ENCODE results near the gene IPCEF1. TPM values are rescaled to one million over a fixed set of nuclear protein-coding genes. Genes with fewer than 3 reads are reported as not detected.
"Not testable (repeated sequence)": the region's sequence is repeated elsewhere in the genome, so short reads cannot be mapped to it uniquely, and the experiment has no call there.

The IPCEF1 gene
- total and polyA plus RNA-seq, 5 donors: 0.07 to 1.8 (median 1.1) TPM

DNA sequence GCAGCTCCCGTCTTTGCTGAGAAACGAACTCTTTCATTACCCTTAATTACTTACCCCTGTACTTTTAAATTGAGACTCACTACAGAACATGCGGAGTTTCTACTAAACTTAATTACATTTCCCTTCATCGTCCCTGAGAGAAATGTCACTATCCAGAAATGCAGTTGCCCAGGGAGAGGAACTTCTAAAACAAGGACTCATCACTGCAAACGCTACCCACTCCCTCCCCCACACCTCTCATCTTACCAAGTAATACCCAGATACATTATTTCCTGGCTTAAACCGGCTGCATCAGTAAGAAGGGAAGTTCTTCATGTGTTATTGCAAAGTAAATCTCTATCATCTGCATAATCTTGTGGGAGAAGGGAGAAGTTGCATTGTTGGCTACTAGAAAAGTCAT, 138.3 kb downstream of the IPCEF1 start:
- Histone ChIP-seq H3K27ac (ENCODE audit: low read length) (no peak overlapping the region), H3K27me3 (ENCODE audit: control insufficient read depth, insufficient read depth) (no peaks in the 10 kb centered on the region), H3K4me3 (ENCODE audit: low read length) (no peak overlapping the region), H3K4me1 (ENCODE audit: control insufficient read depth, insufficient read depth, low read length) (no peaks in the 10 kb centered on the region), H3K9me3 (ENCODE audit: control insufficient read depth, low read length) (no peaks in the 10 kb centered on the region)
- DNase-seq (no peak), ATAC-seq (peak in 1 of 2 donors; percentile 43)
- intact Hi-C loops (cut with DNase I): no loop called here
- 60% methylated on average over 6 of the region's 6 CpGs for WGBS

DNA sequence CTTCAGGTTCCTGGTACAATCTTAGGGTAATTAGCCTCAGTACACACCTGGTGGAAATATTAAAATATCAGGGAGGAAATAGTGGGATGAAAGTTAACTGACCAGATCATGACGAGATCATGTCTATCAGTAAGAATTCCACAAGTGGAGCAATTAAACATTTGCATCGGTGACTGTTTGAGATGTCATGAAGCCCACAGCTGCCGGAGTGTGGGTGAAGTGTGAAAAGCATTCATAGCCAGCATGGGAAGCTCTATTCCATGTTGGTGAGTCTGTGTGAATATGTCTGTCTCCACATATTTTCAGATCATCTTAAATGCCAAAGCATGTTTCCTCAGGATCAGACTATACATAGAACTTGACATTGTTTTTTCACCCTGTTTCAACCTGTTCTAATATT, 142.8 kb downstream of the IPCEF1 start:
- DNase-seq: no peak
- ATAC-seq: no peak
- H3K4me1 ChIP-seq (ENCODE audit: control insufficient read depth, insufficient read depth, low read length): no peaks in the 10 kb centered on the region
- no peak overlapping the region for H3K4me3 ChIP-seq (ENCODE audit: low read length)
- H3K27ac ChIP-seq (ENCODE audit: low read length): no peak overlapping the region
- H3K9me3 ChIP-seq (ENCODE audit: control insufficient read depth, low read length): no peaks in the 10 kb centered on the region
- no peaks in the 10 kb centered on the region for H3K27me3 ChIP-seq (ENCODE audit: control insufficient read depth, insufficient read depth)
- intact Hi-C loops (cut with DNase I): no loop called here
- 47% methylated on average over 3 of the region's 3 CpGs for WGBS

DNA sequence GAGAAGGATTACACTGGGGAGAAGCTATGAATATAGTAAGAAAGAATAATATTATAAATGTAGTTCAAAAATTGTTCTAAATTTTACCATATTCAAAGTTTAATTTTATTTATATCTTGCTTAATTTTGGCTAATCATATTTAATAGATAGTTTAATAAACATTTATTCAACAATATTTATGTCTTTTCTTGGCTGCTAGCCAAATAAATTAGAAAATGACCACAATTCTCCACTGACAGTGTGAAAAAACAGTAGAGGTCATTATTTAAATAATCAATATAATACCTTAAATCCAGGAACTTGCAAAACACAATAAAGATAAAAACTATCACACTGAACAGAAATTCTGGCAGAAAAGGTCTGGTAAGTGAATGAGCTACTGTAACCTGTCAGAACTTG, 145.9 kb downstream of the IPCEF1 start:
- no peaks in the 10 kb centered on the region for H3K27me3 ChIP-seq (ENCODE audit: control insufficient read depth, insufficient read depth)
- no peak overlapping the region for H3K27ac ChIP-seq (ENCODE audit: low read length)
- no peak for ATAC-seq
- no peaks in the 10 kb centered on the region for H3K4me1 ChIP-seq (ENCODE audit: control insufficient read depth, insufficient read depth, low read length)
- DNase-seq: no peak
- H3K9me3 ChIP-seq (ENCODE audit: control insufficient read depth, low read length): no peaks in the 10 kb centered on the region
- intact Hi-C loops (cut with DNase I): no loop called here
- H3K4me3 ChIP-seq (ENCODE audit: low read length): no peak overlapping the region

DNA sequence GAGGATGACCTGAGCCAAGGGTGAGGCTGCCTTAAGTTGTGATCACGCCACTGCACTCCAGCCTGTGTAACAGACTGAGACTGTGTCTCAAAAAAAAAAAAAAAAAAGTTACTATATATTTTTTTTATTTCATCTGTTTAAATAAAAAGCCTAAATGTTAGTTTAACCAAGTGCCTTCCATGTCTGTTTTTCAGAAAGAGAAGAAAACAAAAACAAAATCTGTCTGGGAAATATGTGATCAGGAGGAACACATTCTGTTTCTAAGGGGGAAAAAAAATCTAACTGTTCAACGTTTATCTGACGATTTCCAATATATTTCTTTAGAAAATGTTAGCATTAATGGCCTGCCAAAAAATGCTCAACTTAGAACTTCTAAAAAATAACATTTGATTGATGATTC, 147.0 kb downstream of the IPCEF1 start:
- H3K27me3 ChIP-seq (ENCODE audit: control insufficient read depth, insufficient read depth): no peaks in the 10 kb centered on the region
- WGBS: 78% methylated on average over 3 of the region's 3 CpGs
- intact Hi-C loops (cut with DNase I): no loop called here
- H3K27ac ChIP-seq (ENCODE audit: low read length): no peak overlapping the region
- ATAC-seq (no peak), DNase-seq (no peak)
- H3K4me1 ChIP-seq (ENCODE audit: control insufficient read depth, insufficient read depth, low read length): no peaks in the 10 kb centered on the region
- no peaks in the 10 kb centered on the region for H3K9me3 ChIP-seq (ENCODE audit: control insufficient read depth, low read length)
- no peak overlapping the region for H3K4me3 ChIP-seq (ENCODE audit: low read length)

DNA sequence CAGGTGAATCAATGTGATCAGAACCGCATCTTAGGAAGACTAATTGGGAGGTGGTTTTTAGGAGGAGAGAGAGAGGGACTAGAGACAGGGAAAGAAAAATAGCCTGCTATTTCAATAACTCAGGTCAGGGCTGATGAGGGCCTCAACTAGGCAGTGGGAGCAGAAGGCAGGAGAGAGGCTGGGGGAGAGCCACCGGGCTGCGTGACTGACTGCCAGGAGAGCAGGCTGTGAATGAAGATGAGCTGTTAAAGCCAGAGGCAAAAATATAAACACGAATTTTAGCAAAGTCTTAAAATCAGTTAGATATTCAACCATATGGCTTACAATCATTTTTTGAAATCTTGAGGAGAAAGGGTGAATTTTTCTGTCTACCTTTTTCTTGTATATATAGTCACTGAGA, 149.6 kb downstream of the IPCEF1 start:
- Histone ChIP-seq H3K9me3 (ENCODE audit: control insufficient read depth, low read length) (no peaks in the 10 kb centered on the region), H3K4me1 (ENCODE audit: control insufficient read depth, insufficient read depth, low read length) (no peaks in the 10 kb centered on the region), H3K4me3 (ENCODE audit: low read length) (no peak overlapping the region), H3K27ac (ENCODE audit: low read length) (no peak overlapping the region), H3K27me3 (ENCODE audit: control insufficient read depth, insufficient read depth) (no peaks in the 10 kb centered on the region)
- intact Hi-C loops (cut with DNase I): no loop called here
- DNase-seq (no peak), ATAC-seq (no peak)
- 85% methylated on average over 4 of the region's 4 CpGs for WGBS

DNA sequence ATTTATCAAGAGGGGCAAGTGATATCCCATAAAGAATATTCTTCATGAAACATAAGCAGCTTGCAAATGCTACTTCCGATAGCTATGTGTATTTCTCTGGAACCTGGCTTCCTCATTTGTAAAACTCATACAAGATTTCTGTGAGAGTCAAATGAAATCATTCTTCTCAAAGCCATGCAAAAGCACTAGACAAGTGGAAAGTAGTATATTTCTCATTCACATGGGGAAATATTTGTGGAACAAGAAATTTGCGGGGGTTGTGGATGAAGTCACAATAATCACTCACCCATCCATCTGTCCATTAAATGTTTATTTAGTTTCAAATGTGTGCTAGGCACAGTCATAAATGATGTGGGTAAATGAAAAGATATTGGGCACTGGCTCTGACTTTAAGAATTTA, 150.5 kb downstream of the IPCEF1 start:
- no peaks in the 10 kb centered on the region for H3K4me1 ChIP-seq (ENCODE audit: control insufficient read depth, insufficient read depth, low read length)
- 92% methylated on average over 2 of the region's 2 CpGs for WGBS
- ATAC-seq (no peak), DNase-seq (no peak)
- no peaks in the 10 kb centered on the region for H3K27me3 ChIP-seq (ENCODE audit: control insufficient read depth, insufficient read depth)
- H3K9me3 ChIP-seq (ENCODE audit: control insufficient read depth, low read length): no peaks in the 10 kb centered on the region
- no peak overlapping the region for H3K4me3 ChIP-seq (ENCODE audit: low read length)
- no peak overlapping the region for H3K27ac ChIP-seq (ENCODE audit: low read length)
- intact Hi-C loops (cut with DNase I): no loop called here

DNA sequence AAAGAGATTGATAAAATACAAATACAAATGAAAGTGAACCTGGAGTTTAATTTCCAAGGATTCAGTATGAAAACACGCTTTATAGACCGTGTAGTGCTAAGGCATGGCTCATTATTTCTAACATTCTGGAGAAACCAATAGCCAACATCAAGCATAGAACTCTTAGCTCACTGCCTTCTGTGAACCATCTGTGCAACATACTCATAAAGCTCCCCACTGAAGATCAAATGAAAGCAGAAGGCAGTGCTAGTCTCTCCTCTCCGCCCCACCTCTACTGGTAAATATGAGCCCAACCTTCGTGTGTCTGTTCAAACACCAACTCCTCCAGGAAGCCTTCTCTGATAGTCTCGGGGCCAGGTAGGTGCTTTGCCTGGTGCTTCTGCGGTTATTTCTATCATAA, 153.6 kb downstream of the IPCEF1 start:
- intact Hi-C loops (cut with DNase I): no loop called here
- ATAC-seq: no peak
- H3K27ac ChIP-seq (ENCODE audit: low read length): no peak overlapping the region

DNA sequence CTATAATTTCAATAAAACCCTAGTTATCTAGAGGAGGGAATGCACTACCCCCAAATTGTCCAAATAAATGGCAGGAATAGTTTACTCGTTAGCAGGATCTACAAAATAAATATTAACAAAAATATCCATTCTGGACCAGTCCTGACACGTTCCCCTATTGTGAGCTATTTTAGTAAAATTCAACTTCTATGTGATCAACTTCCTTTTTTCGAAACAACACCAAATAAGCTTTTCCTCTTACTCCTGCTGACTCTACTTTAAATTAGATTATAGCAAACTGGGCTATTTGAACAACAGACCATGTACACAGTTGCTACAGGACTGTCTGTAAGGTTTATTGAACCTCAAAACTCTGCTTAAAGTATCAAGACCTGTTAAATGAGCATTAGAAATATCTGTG, 154.3 kb downstream of the IPCEF1 start:
- 67% methylated on average over 3 of the region's 3 CpGs for WGBS
- intact Hi-C loops (cut with DNase I): no loop called here
- DNase-seq: no peak
- H3K4me3 ChIP-seq (ENCODE audit: low read length): no peak overlapping the region
- H3K27ac ChIP-seq (ENCODE audit: low read length): no peak overlapping the region
- ATAC-seq: no peak
- no peaks in the 10 kb centered on the region for H3K4me1 ChIP-seq (ENCODE audit: control insufficient read depth, insufficient read depth, low read length)
- H3K27me3 ChIP-seq (ENCODE audit: control insufficient read depth, insufficient read depth): no peaks in the 10 kb centered on the region
- no peaks in the 10 kb centered on the region for H3K9me3 ChIP-seq (ENCODE audit: control insufficient read depth, low read length)

More for the DNA sequence above, 153.6 kb downstream of the IPCEF1 start:
- Histone ChIP-seq H3K27me3 (ENCODE audit: control insufficient read depth, insufficient read depth) (no peaks in the 10 kb centered on the region), H3K9me3 (ENCODE audit: control insufficient read depth, low read length) (no peaks in the 10 kb centered on the region), H3K4me3 (ENCODE audit: low read length) (no peak overlapping the region), H3K4me1 (ENCODE audit: control insufficient read depth, insufficient read depth, low read length) (no peaks in the 10 kb centered on the region)
- no peak for DNase-seq
- 96% methylated on average over 6 of the region's 6 CpGs for WGBS

DNA sequence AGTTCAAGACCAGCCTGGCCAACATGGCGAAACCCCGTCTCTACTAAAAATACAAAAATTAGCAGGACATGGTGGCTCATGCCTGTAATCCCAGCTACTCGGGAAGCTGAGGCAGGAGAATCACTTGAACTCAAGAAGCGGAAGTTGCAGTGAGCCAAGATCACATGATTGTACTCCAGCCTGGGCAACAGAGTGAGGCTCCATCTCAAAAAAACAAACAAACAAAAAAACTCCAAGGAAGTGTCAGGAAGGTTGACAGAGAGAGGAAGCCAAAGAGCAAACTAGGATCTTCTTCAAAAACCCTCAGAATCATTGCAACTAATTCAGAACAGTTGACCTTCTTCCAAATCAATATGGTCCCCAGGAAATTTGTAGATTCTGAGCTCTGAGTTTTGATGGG, 154.9 kb downstream of the IPCEF1 start:
- intact Hi-C loops (cut with DNase I); DNase-seq; H3K4me1 ChIP-seq (ENCODE audit: control insufficient read depth, insufficient read depth, low read length); H3K27me3 ChIP-seq (ENCODE audit: control insufficient read depth, insufficient read depth); H3K4me3 ChIP-seq (ENCODE audit: low read length); H3K27ac ChIP-seq (ENCODE audit: low read length); H3K9me3 ChIP-seq (ENCODE audit: control insufficient read depth, low read length): not testable (repeated sequence)
- peak in 1 of 2 donors; percentile 23 for ATAC-seq
- WGBS: 97% methylated on average over 4 of the region's 4 CpGs

DNA sequence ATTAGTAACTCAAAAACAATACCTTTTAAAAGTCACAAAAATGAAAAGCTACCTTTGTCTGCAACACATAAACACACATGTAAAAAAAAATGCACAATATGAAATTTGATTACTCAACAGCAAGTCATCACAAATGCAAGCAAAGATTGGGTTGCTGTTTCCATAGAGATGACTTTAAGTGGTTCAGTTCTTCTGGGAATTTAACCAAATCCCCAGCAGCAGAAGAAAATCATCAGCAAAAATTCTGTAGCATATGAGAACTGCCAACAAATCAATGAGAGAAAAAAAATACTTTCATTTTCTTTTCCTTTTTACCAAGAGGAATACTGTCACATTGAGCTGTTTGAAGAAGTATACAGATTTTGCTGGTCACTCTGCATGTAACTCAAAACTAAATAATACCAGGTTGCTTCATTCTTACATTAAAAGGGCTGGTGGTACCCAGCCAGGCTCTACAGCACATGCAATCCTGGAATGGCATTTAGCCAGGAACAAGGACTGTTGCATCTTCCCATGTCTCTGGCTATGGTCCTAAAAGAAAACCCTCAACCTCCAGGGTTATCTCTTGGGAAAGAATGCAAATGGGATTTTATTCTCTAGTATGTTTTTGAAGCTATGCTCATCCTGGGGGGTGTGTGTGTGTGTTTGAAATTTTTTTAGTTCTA, 159.3 kb downstream of the IPCEF1 start:
- Histone ChIP-seq H3K4me1 (ENCODE audit: control insufficient read depth, insufficient read depth, low read length) (no peaks in the 10 kb centered on the region), H3K27ac (ENCODE audit: low read length) (no peak overlapping the region), H3K4me3 (ENCODE audit: low read length) (no peak overlapping the region), H3K27me3 (ENCODE audit: control insufficient read depth, insufficient read depth) (no peaks in the 10 kb centered on the region), H3K9me3 (ENCODE audit: control insufficient read depth, low read length) (no peaks in the 10 kb centered on the region)
- intact Hi-C loops (cut with DNase I): no loop called here
- ATAC-seq (no peak), DNase-seq (no peak)

DNA sequence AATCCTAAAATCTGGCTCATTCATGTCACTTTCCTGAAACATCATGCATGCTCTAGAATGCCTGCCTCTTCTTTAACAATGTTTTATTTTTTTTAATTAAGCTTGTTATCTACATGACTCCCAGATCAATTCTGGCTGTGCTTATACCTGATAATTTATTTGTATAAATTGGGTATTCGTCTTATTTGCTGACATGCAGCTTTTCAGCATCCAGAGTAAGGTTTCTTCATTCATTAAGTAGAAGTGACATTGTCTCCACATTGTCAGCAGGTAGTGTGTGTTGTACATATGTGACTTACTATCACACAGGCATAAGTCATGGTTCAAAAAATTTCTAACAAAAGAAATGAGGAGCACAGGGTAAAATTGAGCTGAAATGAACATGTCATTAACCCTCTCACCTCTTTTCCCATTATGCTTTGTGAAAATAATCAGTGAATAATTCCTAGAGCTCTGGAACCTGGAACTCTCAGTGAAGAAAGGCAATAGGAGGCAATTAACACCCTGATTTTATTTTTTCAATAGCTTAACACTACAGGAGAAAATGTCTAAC, 160.2 kb downstream of the IPCEF1 start:
- no peak overlapping the region for H3K4me3 ChIP-seq (ENCODE audit: low read length)
- intact Hi-C loops (cut with DNase I): no loop called here
- 80% methylated on average over 1 of the region's 1 CpG for WGBS
- DNase-seq (no peak), ATAC-seq (no peak)
- no peaks in the 10 kb centered on the region for H3K4me1 ChIP-seq (ENCODE audit: control insufficient read depth, insufficient read depth, low read length)
- no peak overlapping the region for H3K27ac ChIP-seq (ENCODE audit: low read length)
- no peaks in the 10 kb centered on the region for H3K27me3 ChIP-seq (ENCODE audit: control insufficient read depth, insufficient read depth)
- no peaks in the 10 kb centered on the region for H3K9me3 ChIP-seq (ENCODE audit: control insufficient read depth, low read length)

DNA sequence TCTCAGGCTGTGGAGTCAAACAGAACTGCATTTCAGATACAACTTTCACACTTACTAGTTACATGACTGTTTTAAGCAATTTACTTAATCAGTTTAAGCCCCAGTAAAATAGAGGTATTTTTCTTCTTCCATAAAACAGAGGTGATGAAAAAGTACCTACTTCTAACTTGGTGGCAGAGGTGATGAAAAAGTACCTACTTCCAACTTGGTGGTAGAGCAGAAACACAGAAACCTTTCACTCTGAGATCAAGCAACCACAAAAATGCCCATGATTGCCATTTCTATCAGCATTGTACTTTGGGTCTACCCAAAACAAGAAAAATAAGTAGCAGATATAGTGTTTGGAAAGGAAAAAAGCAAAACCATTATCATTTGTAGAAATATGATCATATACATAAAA, 168.9 kb downstream of the IPCEF1 start:
- intact Hi-C loops (cut with DNase I): no loop called here
- Histone ChIP-seq H3K27me3 (ENCODE audit: control insufficient read depth, insufficient read depth) (no peaks in the 10 kb centered on the region), H3K4me3 (ENCODE audit: low read length) (no peak overlapping the region), H3K9me3 (ENCODE audit: control insufficient read depth, low read length) (no peaks in the 10 kb centered on the region), H3K27ac (ENCODE audit: low read length) (no peak overlapping the region), H3K4me1 (ENCODE audit: control insufficient read depth, insufficient read depth, low read length) (no peaks in the 10 kb centered on the region)
- DNase-seq: no peak
- ATAC-seq: no peak
